ENCODE data around the gene USP30. TPM values are rescaled to one million over a fixed set of nuclear protein-coding genes. Genes with fewer than 3 reads are reported as not detected.

Gene USP30
- total and polyA plus RNA-seq, 9 of the 15 experiments (the other 6 are each of a cell fraction or from before 2014, with no cell fraction given), result 1.4 to 15.2 (median 7.0) TPM

- TF ChIP-seq MGA (IDR thresholded peaks at IDR 0.05) (0 out of 2 replicates have a peak, but pooled peaks have one; percentile 22), ZBTB49 (CRISPR knock-in tag; IDR thresholded peaks at IDR 0.05; ENCODE audit: borderline replicate concordance) (0 out of 2 replicates have a peak, but pooled peaks have one; percentile 5), ETV1 (tag; conservative IDR thresholded peaks at IDR 0.05; ENCODE audit: low read depth) (peak; percentile 35; the same call in 1 of the 2 replicates), ZNF444 (CRISPR knock-in tag; IDR thresholded peaks at IDR 0.05) (no peak), ARID4B (CRISPR knock-in tag; IDR thresholded peaks at IDR 0.05) (peak; percentile 79; the same call in 1 of the 2 replicates), BCOR (IDR thresholded peaks at IDR 0.05) (no peak), KLF13 (tag; IDR thresholded peaks at IDR 0.05; ENCODE audit: borderline replicate concordance, low read depth) (peak; percentile 39; the same call in 1 of the 2 replicates), ZNF165 (CRISPR knock-in tag; IDR thresholded peaks at IDR 0.05; ENCODE audit: borderline replicate concordance) (no peak), MECOM (CRISPR knock-in tag; IDR thresholded peaks at IDR 0.05) (no peak), RUNX1 (IDR thresholded peaks at IDR 0.05; ENCODE audit: low read depth) (no peak)
Observed at GRCh38 chr12:109098183-109098604, 45.8 kb downstream of the USP30 start (continued).

Measured in K562 (cell line).